B cell (primary cell): ENCODE data around the gene TNXB. TPM values are rescaled to one million over a fixed set of nuclear protein-coding genes. Genes with fewer than 3 reads are reported as not detected.

ENCODE experiments used
- ATAC-seq: fragments of 200-7000 bp; cut with Tn5 transposase; one replicate; pipeline ENCODE4 v1.10.0; 2021; ENCODE audit warnings: low read depth, mild to moderate bottlenecking, moderate number of reproducible peaks, moderate library complexity
- CTCF ChIA-PET: fragments of 350-600 bp; sonication (Branson Sonifier 250); formaldehyde crosslinking; loops from one replicate; lab custom pipeline; 2021; ENCODE audit warnings: antibody characterized with exemption, inconsistent platforms; lab: Charles Lee
- POLR2A ChIA-PET: fragments of 350-600 bp; sonication (Branson Sonifier 250); formaldehyde crosslinking; loops from one replicate; lab custom pipeline; 2021; ENCODE audit warnings: antibody characterized with exemption; lab: Charles Lee
- DNase-seq: peaks from one replicate; pipeline ENCODE4 v3.0.0; 2013
- H2AFZ ChIP-seq: 2 replicates; pipeline ENCODE4 v1.6.1; 2012; ENCODE audit warnings: mild to moderate bottlenecking, low read depth, low read length; ENCODE audit not compliant: insufficient read depth, poor library complexity, severe bottlenecking
- H3K27ac ChIP-seq, 2 donors: 1 replicate in 1 of 2; 2 replicates in 1 of 2; pipeline ENCODE4 v1.5.1; 2012 to 2013; ENCODE audit warnings: low read length in 2 of 2, mild to moderate bottlenecking in 2 of 2, moderate library complexity in 1 of 2
- H3K27me3 ChIP-seq, 4 experiments: fragments of 200-600 bp in 1 of 4; sonication (generic) in 1 of 4; replicated peaks in 1 of 4; 1 replicate in 2 of 4; 2 replicates in 2 of 4; pipeline versions ENCODE4 v1.6.1 to v1.7.0; 2013 to 2016; ENCODE audit warnings: low read length in 3 of 4, mild to moderate bottlenecking in 2 of 4, mixed read lengths in 1 of 4, moderate library complexity in 1 of 4; ENCODE audit not compliant: insufficient read depth in 4 of 4, control insufficient read depth in 3 of 4; ENCODE audit errors: control extremely low read depth in 1 of 4
- H3K36me3 ChIP-seq, 2 experiments: replicated peaks in 1 of 2; 1 replicate in 1 of 2; 2 replicates in 1 of 2; pipeline versions ENCODE4 v1.6.1 to v1.7.1; 2013; ENCODE audit warnings: low read length in 1 of 2; ENCODE audit not compliant: insufficient read depth in 2 of 2, control insufficient read depth in 1 of 2; ENCODE audit errors: control extremely low read depth in 1 of 2, extremely low read depth in 1 of 2
- H3K4me1 ChIP-seq, 2 donors: fragments of 200-600 bp in 1 of 2; sonication (generic) in 1 of 2; 1 replicate in 1 of 2; 2 replicates in 1 of 2; pipeline versions ENCODE4 v1.5.1 to v1.6.1; 2013 to 2017; ENCODE audit warnings: low read length in 2 of 2; ENCODE audit not compliant: control insufficient read depth in 2 of 2, insufficient read depth in 2 of 2
- H3K4me2 ChIP-seq: replicated peaks from 2 replicates; pipeline ENCODE3; 2012; ENCODE audit warnings: mild to moderate bottlenecking, low read depth, low read length; ENCODE audit not compliant: poor library complexity, severe bottlenecking
- H3K4me3 ChIP-seq, 5 experiments: fragments of 200-600 bp in 1 of 5; sonication (generic) in 1 of 5; 1 replicate in 3 of 5; 2 replicates in 2 of 5; pipeline versions ENCODE4 v1.5.1 to v1.7.0; 2011 to 2016; ENCODE audit warnings: low read length in 4 of 5, mild to moderate bottlenecking in 4 of 5, low read depth in 2 of 5, control low read depth in 1 of 5, moderate library complexity in 1 of 5; ENCODE audit not compliant: insufficient read depth in 1 of 5; ENCODE audit errors: control extremely low read depth in 1 of 5, extremely low read depth in 1 of 5
- H3K79me2 ChIP-seq: fragments of 200-600 bp; sonication (generic); one replicate; pipeline ENCODE4 v1.6.0; 2016; ENCODE audit warnings: low read length; ENCODE audit not compliant: control insufficient read depth, insufficient read depth
- H3K9ac ChIP-seq: fragments of 200-600 bp; sonication (generic); 2 replicates; pipeline ENCODE4 v1.6.1; 2017; ENCODE audit warnings: mild to moderate bottlenecking, low read length, moderate library complexity
- H3K9me3 ChIP-seq, 3 donors: one replicate each; pipeline versions ENCODE4 v1.6.1 to v1.7.1; 2013; ENCODE audit warnings: low read length in 2 of 3; ENCODE audit not compliant: control insufficient read depth in 2 of 3, insufficient read depth in 1 of 3; ENCODE audit errors: control extremely low read depth in 1 of 3
- H4K20me1 ChIP-seq: 2 replicates; pipeline ENCODE4 v1.6.0; 2012; ENCODE audit warnings: mild to moderate bottlenecking, low read length; ENCODE audit not compliant: insufficient read depth, control insufficient read depth, poor library complexity, severe bottlenecking
- H3K27ac Mint-ChIP-seq: one replicate; pipeline ENCODE4 v1.8.0; 2021; ENCODE audit warnings: mixed read lengths
- H3K27me3 Mint-ChIP-seq: one replicate; pipeline ENCODE4 v1.8.0; 2021; ENCODE audit warnings: mixed read lengths
- H3K4me1 Mint-ChIP-seq: one replicate; pipeline ENCODE4 v1.8.0; 2021; ENCODE audit warnings: mixed read lengths
- H3K4me3 Mint-ChIP-seq: one replicate; pipeline ENCODE4 v1.8.0; 2021; ENCODE audit warnings: mixed read lengths
- H3K9me3 Mint-ChIP-seq: one replicate; pipeline ENCODE4 v1.8.0; 2022; ENCODE audit warnings: mixed read lengths; ENCODE audit not compliant: insufficient read depth
- EZH2 ChIP-seq: IDR thresholded peaks from 2 replicates; pipeline ENCODE4 v1.6.1; 2012; ENCODE audit warnings: borderline replicate concordance, low read depth, mild to moderate bottlenecking, moderate library complexity, low read length; ENCODE audit not compliant: insufficient read depth, poor library complexity, severe bottlenecking
- WGBS: methylation state at CpG from one replicate; pipeline ENCODE4 v1.1.5; 2013; ENCODE audit warnings: missing lambda C conversion rate; ENCODE audit not compliant: insufficient coverage; 5-methylcytosine and 5-hydroxymethylcytosine counted together
- intact Hi-C: fragments of 100-400 bp; cut with micrococcal nuclease; formaldehyde crosslinking; loops from one replicate; pipeline ENCODE4 v1.10.0; 2022
- polyA plus RNA-seq: library from polyadenylated mRNA; depleted of rRNA; stranded (reverse); fragments of >200 nt; gene quantifications from 2 replicates; pipeline ENCODE4 v1.2.3, GENCODE V29; 2012
- total RNA-seq, 2 donors: library from RNA; stranded (reverse); fragments of 120-200 nt in 1 of 2; gene quantifications; 1 replicate in 1 of 2; 2 replicates in 1 of 2; pipeline versions ENCODE4 v1.2.3 to v1.2.4, GENCODE V29; 2013 to 2022
- TF ChIP-seq, protein P1 (sequence below): fragments of 200-600 bp; IDR thresholded peaks from one replicate; pipeline ENCODE4 v1.8.0; 2022; ENCODE audit warnings: antibody characterized with exemption, mild to moderate bottlenecking

TNXB gene
- total and polyA plus RNA-seq, 2 donors (not counting 1 experiment from before 2014, with no cell fraction given) = 1.4 to 19.0 TPM

DNA sequence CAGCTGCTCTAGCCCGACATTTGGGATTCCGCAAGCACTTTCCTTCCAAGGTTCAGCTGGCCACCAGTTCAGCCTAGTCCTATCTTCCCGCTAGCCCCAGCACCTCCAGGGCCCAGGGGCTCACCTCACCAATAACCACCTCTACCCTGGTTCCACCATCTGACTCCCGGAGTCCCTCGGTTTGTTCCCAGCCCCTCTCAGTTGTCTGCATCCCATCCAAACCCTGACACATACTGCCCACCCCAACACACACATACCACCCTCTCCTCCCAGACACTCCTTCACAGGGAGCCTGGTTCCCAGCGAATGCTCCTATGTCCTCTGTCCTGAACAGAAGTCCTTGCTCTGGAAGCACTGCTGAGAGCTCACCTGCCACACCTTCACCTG, 418 bp downstream of the TNXB start:
- Histone ChIP-seq H3K4me3 (no peak overlapping the region), H2AFZ (no peak overlapping the region), H3K27me3 (peaks cover 0 to 36% (median 12%) of the 10 kb centered on the region in 4 experiments), H3K4me1 (peaks cover 13 to 15% of the 10 kb centered on the region in 2 donors), H3K79me2 (no peaks in the 10 kb centered on the region), H3K4me2 (no peak overlapping the region), H4K20me1 (no peaks in the 10 kb centered on the region), H3K36me3 (peaks cover 0 to 3% of the 10 kb centered on the region in 2 experiments), H3K27ac (no peak overlapping the region), H3K9ac (no peak overlapping the region), H3K9me3 (no peaks in the 10 kb centered on the region)
- intact Hi-C loops = no loop called here
- Mint-ChIP-seq H3K27ac (no peak overlapping the region), H3K4me3 (no peak overlapping the region), H3K27me3 (peaks cover 38% of the 10 kb centered on the region), H3K9me3 (no peaks in the 10 kb centered on the region), H3K4me1 (peaks cover 11% of the 10 kb centered on the region)
- 53% methylated on average over 6 of the region's 6 CpGs for WGBS
- ATAC-seq = no peak
- ChIA-PET POLR2A (interaction anchor here (0.7 kb wide), 1 partner anchor 20 kb away, joined by 3 read pairs; no protein-coding TSS in a partner anchor), CTCF (interaction anchor here (0.6 kb wide), 1 partner anchor 134 kb away, joined by 4 read pairs; no protein-coding TSS in a partner anchor)
- no peak for TF ChIP-seq EZH2
- TF ChIP-seq, protein P1, sequence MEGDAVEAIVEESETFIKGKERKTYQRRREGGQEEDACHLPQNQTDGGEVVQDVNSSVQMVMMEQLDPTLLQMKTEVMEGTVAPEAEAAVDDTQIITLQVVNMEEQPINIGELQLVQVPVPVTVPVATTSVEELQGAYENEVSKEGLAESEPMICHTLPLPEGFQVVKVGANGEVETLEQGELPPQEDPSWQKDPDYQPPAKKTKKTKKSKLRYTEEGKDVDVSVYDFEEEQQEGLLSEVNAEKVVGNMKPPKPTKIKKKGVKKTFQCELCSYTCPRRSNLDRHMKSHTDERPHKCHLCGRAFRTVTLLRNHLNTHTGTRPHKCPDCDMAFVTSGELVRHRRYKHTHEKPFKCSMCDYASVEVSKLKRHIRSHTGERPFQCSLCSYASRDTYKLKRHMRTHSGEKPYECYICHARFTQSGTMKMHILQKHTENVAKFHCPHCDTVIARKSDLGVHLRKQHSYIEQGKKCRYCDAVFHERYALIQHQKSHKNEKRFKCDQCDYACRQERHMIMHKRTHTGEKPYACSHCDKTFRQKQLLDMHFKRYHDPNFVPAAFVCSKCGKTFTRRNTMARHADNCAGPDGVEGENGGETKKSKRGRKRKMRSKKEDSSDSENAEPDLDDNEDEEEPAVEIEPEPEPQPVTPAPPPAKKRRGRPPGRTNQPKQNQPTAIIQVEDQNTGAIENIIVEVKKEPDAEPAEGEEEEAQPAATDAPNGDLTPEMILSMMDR = no peak
- DNase-seq = no peak

DNA sequence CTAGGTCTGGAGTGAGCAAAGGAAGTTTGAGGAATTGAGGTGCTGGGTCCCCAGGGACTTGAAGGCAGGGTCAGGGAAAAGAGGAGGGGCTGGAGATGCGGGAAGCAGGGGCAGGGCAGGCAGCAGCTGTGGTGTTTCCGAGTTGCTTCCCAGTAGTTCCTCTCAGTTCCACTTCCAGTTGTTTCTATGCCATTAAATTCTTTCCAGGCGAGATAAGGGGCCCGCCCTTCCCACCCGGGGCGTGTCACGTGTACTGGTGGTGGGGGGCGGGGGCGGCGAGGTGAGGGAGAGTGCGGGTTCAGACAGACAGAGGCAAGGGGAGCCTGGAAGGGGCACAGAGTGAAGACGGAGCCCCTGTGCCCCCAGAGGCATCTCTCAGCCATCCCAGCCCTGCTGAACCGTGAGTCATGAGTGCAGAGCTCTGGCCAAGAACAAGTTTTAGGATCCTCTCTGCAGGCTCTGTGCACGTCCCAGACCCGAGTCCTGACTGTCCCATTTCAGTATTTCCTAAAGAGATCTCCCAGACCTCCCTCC, 977 bp downstream of the TNXB start:
- POLR2A ChIA-PET = interaction anchor here (0.7 kb wide), 1 partner anchor 21 kb away, joined by 3 read pairs; no protein-coding TSS in a partner anchor
- Histone ChIP-seq H3K9me3 (no peaks in the 10 kb centered on the region), H2AFZ (no peak overlapping the region), H3K36me3 (peaks cover 0 to 3% of the 10 kb centered on the region in 2 experiments), H3K4me2 (no peak overlapping the region), H3K27ac (no peak overlapping the region), H3K4me1 (peaks cover 13 to 15% of the 10 kb centered on the region in 2 donors), H3K79me2 (no peaks in the 10 kb centered on the region), H3K27me3 (peaks cover 0 to 36% (median 12%) of the 10 kb centered on the region in 4 experiments), H3K4me3 (no peak overlapping the region), H4K20me1 (no peaks in the 10 kb centered on the region), H3K9ac (no peak overlapping the region)
- Mint-ChIP-seq H3K4me3 (no peak overlapping the region), H3K9me3 (no peaks in the 10 kb centered on the region), H3K4me1 (peaks cover 11% of the 10 kb centered on the region), H3K27ac (no peak overlapping the region), H3K27me3 (peaks cover 42% of the 10 kb centered on the region)
- TF ChIP-seq EZH2 = no peak
- TF ChIP-seq, protein P1 = no peak
- ATAC-seq (no peak), DNase-seq (no peak)
- intact Hi-C loops = no loop called here
- 11% methylated on average over 11 of the region's 15 CpGs for WGBS
- CTCF ChIA-PET = interaction anchor here (0.6 kb wide), 1 partner anchor 133 kb away, joined by 4 read pairs; no protein-coding TSS in a partner anchor
